Mesothelial cell of epicardium (in vitro differentiated cells): Measurements from ENCODE around the gene KREMEN1. TPM values are rescaled to one million over a fixed set of nuclear protein-coding genes. Genes with fewer than 3 reads are reported as not detected.

Source experiments
- DNase-seq, 2 experiments: peaks; one replicate each; pipeline ENCODE4 v3.0.0; 2021; ENCODE audit warnings: low spot score in 2 of 2; ENCODE audit not compliant: unreplicated experiment in 2 of 2
- H3K27ac Mint-ChIP-seq: 2 replicates; pipeline ENCODE4 v1.8.0; 2021; ENCODE audit warnings: mixed read lengths
- H3K27me3 Mint-ChIP-seq: 2 replicates; pipeline ENCODE4 v1.8.0; 2021; ENCODE audit warnings: low read depth, mixed read lengths
- H3K36me3 Mint-ChIP-seq: 2 replicates; pipeline ENCODE4 v1.8.0; 2021; ENCODE audit warnings: mixed read lengths
- H3K4me1 Mint-ChIP-seq: 2 replicates; pipeline ENCODE4 v1.8.0; 2021; ENCODE audit warnings: mixed read lengths
- H3K4me3 Mint-ChIP-seq: 2 replicates; pipeline ENCODE4 v1.8.0; 2021; ENCODE audit warnings: mild to moderate bottlenecking, moderate library complexity, mixed read lengths
- H3K9me3 Mint-ChIP-seq: 2 replicates; pipeline ENCODE4 v1.8.0; 2021; ENCODE audit warnings: mixed read lengths
- CTCF ChIP-seq: fragments of 200-600 bp; sonication (generic); IDR thresholded peaks from one replicate; pipeline ENCODE4 v1.5.0; 2021; ENCODE audit warnings: antibody characterized with exemption; ENCODE audit not compliant: unreplicated experiment
- total RNA-seq: library from RNA; stranded (reverse); gene quantifications from 3 replicates; pipeline ENCODE4 v1.2.1, GENCODE V29; 2021

KREMEN1 gene
- total RNA-seq, 1 donor from 2014 or later: 24.4 TPM

GRCh38 chr22:29147331-29147899, 74.6 kb downstream of the KREMEN1 start:
- no peak for TF ChIP-seq CTCF
- Mint-ChIP-seq H3K9me3 (no peaks in the 10 kb centered on the region), H3K27me3 (no peaks in the 10 kb centered on the region), H3K27ac (peak overlapping the region; percentile 8), H3K36me3 (peaks cover 10% of the 10 kb centered on the region), H3K4me1 (peaks cover 7% of the 10 kb centered on the region), H3K4me3 (no peak overlapping the region)
- no peak for DNase-seq

DNA sequence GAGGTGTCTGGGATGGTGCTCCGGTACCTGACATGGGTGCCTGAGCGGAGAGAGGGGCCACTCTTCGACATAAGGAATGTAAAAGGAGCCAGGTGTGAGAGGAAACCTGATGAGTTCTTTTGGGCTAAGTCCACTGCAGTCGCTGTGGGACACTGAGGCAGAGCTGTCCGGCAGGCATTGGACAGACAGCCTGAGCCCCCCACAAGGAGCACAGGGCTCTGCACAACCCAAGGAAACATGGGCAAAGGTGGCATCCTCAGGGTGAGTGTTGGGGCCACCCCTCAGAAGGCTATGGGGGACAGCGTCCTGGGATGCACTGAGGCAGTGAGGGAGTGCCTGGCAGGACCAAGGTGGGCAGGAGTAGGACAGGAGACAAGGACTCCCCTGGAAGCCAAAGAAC, 75.2 kb downstream of the KREMEN1 start:
- H3K4me1 Mint-ChIP-seq: peaks cover 11% of the 10 kb centered on the region
- H3K27me3 Mint-ChIP-seq: no peaks in the 10 kb centered on the region
- no peak overlapping the region for H3K4me3 Mint-ChIP-seq
- peaks cover 9% of the 10 kb centered on the region for H3K36me3 Mint-ChIP-seq
- H3K27ac Mint-ChIP-seq: no peak overlapping the region
- no peaks in the 10 kb centered on the region for H3K9me3 Mint-ChIP-seq
- no peak for DNase-seq
- TF ChIP-seq CTCF: no peak

- Mint-ChIP-seq H3K4me3 (no peak overlapping the region), H3K27me3 (no peaks in the 10 kb centered on the region), H3K9me3 (no peaks in the 10 kb centered on the region), H3K27ac (no peak overlapping the region), H3K4me1 (peaks cover 11% of the 10 kb centered on the region), H3K36me3 (peaks cover 7% of the 10 kb centered on the region)
- DNase-seq: no peak
- TF ChIP-seq CTCF: no peak
Measured at GRCh38 chr22:29148826-29149225, 76.0 kb downstream of the KREMEN1 start.

GRCh38 chr22:29149841-29150555, 77.2 kb downstream of the KREMEN1 start:
- no peak for DNase-seq
- no peaks in the 10 kb centered on the region for H3K27me3 Mint-ChIP-seq
- H3K27ac Mint-ChIP-seq: no peak overlapping the region
- peaks cover 18% of the 10 kb centered on the region for H3K4me1 Mint-ChIP-seq
- no peak overlapping the region for H3K4me3 Mint-ChIP-seq
- TF ChIP-seq CTCF: no peak
- H3K9me3 Mint-ChIP-seq: no peaks in the 10 kb centered on the region
- H3K36me3 Mint-ChIP-seq: peaks cover 7% of the 10 kb centered on the region

DNA sequence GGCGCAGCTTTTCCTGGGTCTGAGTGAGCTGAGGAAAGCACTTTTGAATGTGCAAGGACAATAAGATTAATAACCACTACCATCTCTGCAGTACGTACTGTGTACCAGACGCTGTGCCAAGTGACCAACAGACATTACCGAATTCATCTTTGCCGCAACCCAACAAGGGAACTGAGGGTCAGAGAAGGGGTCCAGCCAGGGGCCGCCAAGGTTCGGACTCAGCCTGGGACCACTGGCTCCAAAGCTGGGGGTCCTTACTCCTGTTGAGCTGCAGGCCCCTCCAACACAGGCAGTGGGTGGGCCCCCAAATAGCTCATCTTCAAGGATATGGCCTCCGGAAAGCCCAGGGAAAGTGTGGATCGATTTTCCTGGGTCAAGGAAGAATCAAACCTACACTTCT, 77.9 kb downstream of the KREMEN1 start:
- Mint-ChIP-seq H3K27ac (no peak overlapping the region), H3K4me1 (peaks cover 18% of the 10 kb centered on the region), H3K36me3 (peaks cover 5% of the 10 kb centered on the region), H3K4me3 (no peak overlapping the region), H3K27me3 (no peaks in the 10 kb centered on the region), H3K9me3 (no peaks in the 10 kb centered on the region)
- no peak for DNase-seq
- no peak for TF ChIP-seq CTCF
